A549 (cell line): Measurements from ENCODE around the gene CEP192. TPM values are rescaled to one million over a fixed set of nuclear protein-coding genes. Genes with fewer than 3 reads are reported as not detected.

Source experiments
- ATAC-seq, 2 experiments: fragments of 200-7000 bp in 1 of 2; fragments of >200 bp in 1 of 2; cut with Nextera tagmentation in 1 of 2; cut with Tn5 transposase in 1 of 2; 3 replicates each; pipeline versions ENCODE4 v1.8.0 to v1.9.1; 2018 to 2020; ENCODE audit warnings: mild to moderate bottlenecking in 1 of 2, moderate library complexity in 1 of 2
- CTCF ChIA-PET: fragments of 300-600 bp; sonication (Branson Sonifier 250); formaldehyde crosslinking; extraction: SDS; loops from one replicate; lab custom pipeline; 2021; ENCODE audit warnings: antibody characterized with exemption, inconsistent platforms; lab: Yijun Ruan, JAX
- POLR2A ChIA-PET: fragments of 350-600 bp; formaldehyde crosslinking; extraction: SDS; loops from one replicate; lab custom pipeline; 2021; ENCODE audit warnings: antibody characterized with exemption, inconsistent platforms; lab: Yijun Ruan, JAX
- DNase-seq, 2 experiments: peaks; one replicate each; pipeline versions ENCODE4 v3.0.0 to v3.0.0-alpha.2; 2011 to 2016; ENCODE audit warnings: low read depth in 1 of 2, low spot score in 1 of 2
- FAIRE-seq: peaks from 2 replicates; lab custom pipeline; 2011; peaks lifted over from hg19 to GRCh38; lab: Jason Lieb, UNC
- H3K27ac ChIP-seq, 2 experiments: fragments of >200 bp; sonication (Bioruptor Twin); formaldehyde crosslinking; 3 replicates each; pipeline ENCODE4 v1.5.1; 2016 to 2017
- H3K4me1 ChIP-seq: fragments of >200 bp; sonication (Bioruptor Twin); formaldehyde crosslinking; 3 replicates; pipeline ENCODE4 v1.6.1; 2016
- H3K4me2 ChIP-seq: fragments of >200 bp; sonication (Bioruptor Twin); formaldehyde crosslinking; 3 replicates; pipeline ENCODE4 v1.6.1; 2016
- H3K4me3 ChIP-seq: fragments of >200 bp; sonication (Bioruptor Twin); formaldehyde crosslinking; 3 replicates; pipeline ENCODE4 v1.5.1; 2016
- H3K9me3 ChIP-seq: fragments of >200 bp; sonication (Bioruptor Twin); formaldehyde crosslinking; 3 replicates; pipeline ENCODE4 v1.6.1; 2016
- CBX2 ChIP-seq: fragments of 200-600 bp; sonication (generic); IDR thresholded peaks from 2 replicates; pipeline ENCODE4 v1.6.1; 2016; ENCODE audit warnings: low read depth, mild to moderate bottlenecking, borderline replicate concordance
- CEBPB ChIP-seq, 2 experiments: fragments of >200 bp in 1 of 2; sonication (Bioruptor Twin) in 1 of 2; formaldehyde crosslinking in 1 of 2; IDR thresholded peaks; 2 replicates each; pipeline ENCODE4 v1.6.1; 2012 to 2016
- EHF ChIP-seq: fragments of 250-450 bp; sonication (Bioruptor Pico); IDR thresholded peaks from 2 replicates; pipeline ENCODE4 v1.5.0; 2020; ENCODE audit warnings: mild to moderate bottlenecking
- EHMT2 ChIP-seq: fragments of 200-600 bp; sonication (generic); IDR thresholded peaks from 2 replicates; pipeline ENCODE4 v1.6.1; 2016; ENCODE audit warnings: antibody characterized with exemption, low read depth, mild to moderate bottlenecking, moderate library complexity
- EP300 ChIP-seq, 2 experiments: fragments of >200 bp; sonication (Bioruptor Twin); formaldehyde crosslinking; IDR thresholded peaks; 2 replicates in 1 of 2; 3 replicates in 1 of 2; pipeline ENCODE4 v1.6.1; 2016 to 2017
- FOSB ChIP-seq: fragments of 250-450 bp; sonication (Bioruptor Pico); IDR thresholded peaks from 2 replicates; pipeline ENCODE4 v1.5.0; 2020; ENCODE audit warnings: mild to moderate bottlenecking, moderate library complexity
- HEYL ChIP-seq: fragments of 250-450 bp; sonication (Bioruptor Pico); IDR thresholded peaks from 2 replicates; pipeline ENCODE4 v1.8.0; 2021; ENCODE audit warnings: mild to moderate bottlenecking, moderate library complexity
- HOXA7 ChIP-seq: fragments of 250-450 bp; sonication (Bioruptor Pico); IDR thresholded peaks from 2 replicates; pipeline ENCODE4 v1.5.0; 2020; ENCODE audit warnings: mild to moderate bottlenecking, moderate library complexity
- KDM5A ChIP-seq: fragments of 200-600 bp; sonication (generic); IDR thresholded peaks from 2 replicates; pipeline ENCODE4 v1.6.1; 2016; ENCODE audit warnings: antibody characterized with exemption, mild to moderate bottlenecking
- MAFK ChIP-seq: fragments of 450-650 bp; IDR thresholded peaks from 2 replicates; pipeline ENCODE4 v1.6.1; 2014; ENCODE audit not compliant: partially characterized antibody
- MYC ChIP-seq: IDR thresholded peaks from 2 replicates; pipeline ENCODE4 v1.6.1; 2012; ENCODE audit warnings: mild to moderate bottlenecking, inconsistent platforms, low read length, improper control_type of control experiment, borderline replicate concordance
- NFE2L2 ChIP-seq: fragments of 150-350 bp; conservative IDR thresholded peaks from 2 replicates; pipeline ENCODE4 v1.6.1; 2014; ENCODE audit warnings: low read length
- NPAS2 ChIP-seq: fragments of 250-450 bp; sonication (Bioruptor Pico); IDR thresholded peaks from 2 replicates; pipeline ENCODE4 v1.8.0; 2022; ENCODE audit warnings: mild to moderate bottlenecking, moderate library complexity, borderline replicate concordance
- RNF2 ChIP-seq: fragments of 200-600 bp; sonication (generic); IDR thresholded peaks from 2 replicates; pipeline ENCODE4 v1.6.1; 2016; ENCODE audit warnings: low read depth, mild to moderate bottlenecking, antibody characterized with exemption, moderate library complexity, borderline replicate concordance
- TP53 ChIP-seq: fragments of 250-450 bp; sonication (Bioruptor Pico); IDR thresholded peaks from 2 replicates; pipeline ENCODE4 v1.5.0; 2021; ENCODE audit warnings: mild to moderate bottlenecking, moderate library complexity
- USF2 ChIP-seq: fragments of 450-650 bp; IDR thresholded peaks from 2 replicates; pipeline ENCODE4 v1.6.1; 2014; ENCODE audit warnings: antibody characterized with exemption
- ZC3H11A ChIP-seq: fragments of 450-650 bp; IDR thresholded peaks from 2 replicates; pipeline ENCODE4 v1.6.1; 2014; ENCODE audit warnings: antibody characterized with exemption, mild to moderate bottlenecking
- ZSCAN20 ChIP-seq: fragments of 250-450 bp; sonication (Bioruptor Pico); IDR thresholded peaks from 2 replicates; pipeline ENCODE4 v1.8.0; 2022; ENCODE audit warnings: mild to moderate bottlenecking, moderate library complexity
- WGBS: methylation state at CpG from one replicate; pipeline ENCODE4 v1.1.6; 2017; ENCODE audit errors: missing lambda C conversion rate; 5-methylcytosine and 5-hydroxymethylcytosine counted together
- polyA plus RNA-seq, 4 experiments: library from polyadenylated mRNA; depleted of rRNA in 3 of 4; stranded (reverse); fragments of >200 nt; fragmentation: RNase III in 1 of 4; extraction: RNeasy Plus Mini Kit Qiagen cat#74134 plus additional on column Dnase treatment in 1 of 4; gene quantifications; 2 replicates in 3 of 4; 3 replicates in 1 of 4; pipeline ENCODE4 v1.2.3, GENCODE V29; 2011 to 2017
- TF ChIP-seq, protein P1 (sequence below): fragments of >200 bp; sonication (Bioruptor Twin); formaldehyde crosslinking; IDR thresholded peaks from 3 replicates; pipeline ENCODE4 v1.6.1; 2016
- TF ChIP-seq, protein P2 (sequence below): IDR thresholded peaks from 2 replicates; pipeline ENCODE4 v1.6.1; 2012
- TF ChIP-seq, protein P3 (sequence below): fragments of 200-600 bp; sonication (generic); IDR thresholded peaks from 2 replicates; pipeline ENCODE4 v1.6.1; 2016; ENCODE audit warnings: antibody characterized with exemption, mild to moderate bottlenecking, moderate library complexity
- TF ChIP-seq, protein P4 (sequence below): fragments of 250-450 bp; sonication (Bioruptor Pico); IDR thresholded peaks from 2 replicates; pipeline ENCODE4 v1.5.0; 2021; ENCODE audit warnings: mild to moderate bottlenecking, moderate library complexity, borderline replicate concordance
- TF ChIP-seq, protein P5 (sequence below): fragments of >200 bp; sonication (Bioruptor Twin); formaldehyde crosslinking; IDR thresholded peaks from 3 replicates; pipeline ENCODE4 v1.5.1; 2016

The CEP192 gene
- polyA plus RNA-seq, 2 of the 4 experiments (the other 2 are of a cell fraction), result 8.9 to 21.1 TPM

GRCh38 chr18:12960853-12961397 is 30.2 kb upstream of the CEP192 start:
- Histone ChIP-seq H3K4me2 (no peak overlapping the region), H3K4me3 (no peak overlapping the region), H3K9me3 (no peaks in the 10 kb centered on the region), H3K27ac (no peak overlapping the region), H3K4me1 (no peaks in the 10 kb centered on the region)
- DNase-seq (no peak), ATAC-seq (no peak), FAIRE-seq (no peak)
- POLR2A ChIA-PET, result no interaction called here
- 72% methylated on average over 6 of the region's 6 CpGs for WGBS
- TF ChIP-seq EHMT2, result no peak
- no peak for TF ChIP-seq FOSB (CRISPR knock-in tag)
- TF ChIP-seq, protein P1, sequence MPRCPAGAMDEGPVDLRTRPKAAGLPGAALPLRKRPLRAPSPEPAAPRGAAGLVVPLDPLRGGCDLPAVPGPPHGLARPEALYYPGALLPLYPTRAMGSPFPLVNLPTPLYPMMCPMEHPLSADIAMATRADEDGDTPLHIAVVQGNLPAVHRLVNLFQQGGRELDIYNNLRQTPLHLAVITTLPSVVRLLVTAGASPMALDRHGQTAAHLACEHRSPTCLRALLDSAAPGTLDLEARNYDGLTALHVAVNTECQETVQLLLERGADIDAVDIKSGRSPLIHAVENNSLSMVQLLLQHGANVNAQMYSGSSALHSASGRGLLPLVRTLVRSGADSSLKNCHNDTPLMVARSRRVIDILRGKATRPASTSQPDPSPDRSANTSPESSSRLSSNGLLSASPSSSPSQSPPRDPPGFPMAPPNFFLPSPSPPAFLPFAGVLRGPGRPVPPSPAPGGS, result no peak
- TF ChIP-seq USF2, result no peak
- TF ChIP-seq MAFK, result no peak
- no peak for TF ChIP-seq NFE2L2
- TF ChIP-seq HOXA7 (CRISPR knock-in tag), result no peak
- TF ChIP-seq, protein P2, sequence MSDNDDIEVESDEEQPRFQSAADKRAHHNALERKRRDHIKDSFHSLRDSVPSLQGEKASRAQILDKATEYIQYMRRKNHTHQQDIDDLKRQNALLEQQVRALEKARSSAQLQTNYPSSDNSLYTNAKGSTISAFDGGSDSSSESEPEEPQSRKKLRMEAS, result no peak
- no peak for TF ChIP-seq NPAS2 (CRISPR knock-in tag)
- CTCF ChIA-PET, result no interaction called here

DNA sequence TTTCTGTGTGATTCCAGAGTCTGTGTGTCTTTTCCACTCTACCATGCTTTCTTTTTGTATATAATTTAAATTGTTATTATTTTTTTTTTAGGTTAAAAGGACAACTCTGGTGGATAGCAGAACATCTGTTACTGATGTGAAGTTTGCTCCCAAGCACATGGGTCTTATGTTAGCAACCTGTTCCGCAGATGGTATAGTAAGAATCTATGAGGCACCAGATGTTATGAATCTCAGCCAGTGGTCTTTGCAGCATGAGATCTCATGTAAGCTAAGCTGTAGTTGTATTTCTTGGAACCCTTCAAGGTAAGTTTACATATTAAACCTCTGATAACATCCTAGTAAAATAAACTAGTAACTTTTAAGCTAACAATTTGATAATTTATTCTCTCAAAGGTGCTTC is 28.1 kb upstream of the CEP192 start:
- WGBS, result 100% methylated on average over 1 of the region's 1 CpG
- Histone ChIP-seq H3K4me2 (no peak overlapping the region), H3K4me3 (no peak overlapping the region), H3K4me1 (no peaks in the 10 kb centered on the region), H3K27ac (no peak overlapping the region), H3K9me3 (no peaks in the 10 kb centered on the region)
- FAIRE-seq (no peak), ATAC-seq (no peak), DNase-seq (no peak)
- ChIA-PET CTCF (no interaction called here), POLR2A (no interaction called here)
- TF ChIP-seq MYC (no peak), ZC3H11A (no peak), EHF (CRISPR knock-in tag) (no peak), EP300 (IDR thresholded peaks at IDR 0.05) (no peak), RNF2 (no peak), CBX2 (no peak)
- TF ChIP-seq, protein P3, sequence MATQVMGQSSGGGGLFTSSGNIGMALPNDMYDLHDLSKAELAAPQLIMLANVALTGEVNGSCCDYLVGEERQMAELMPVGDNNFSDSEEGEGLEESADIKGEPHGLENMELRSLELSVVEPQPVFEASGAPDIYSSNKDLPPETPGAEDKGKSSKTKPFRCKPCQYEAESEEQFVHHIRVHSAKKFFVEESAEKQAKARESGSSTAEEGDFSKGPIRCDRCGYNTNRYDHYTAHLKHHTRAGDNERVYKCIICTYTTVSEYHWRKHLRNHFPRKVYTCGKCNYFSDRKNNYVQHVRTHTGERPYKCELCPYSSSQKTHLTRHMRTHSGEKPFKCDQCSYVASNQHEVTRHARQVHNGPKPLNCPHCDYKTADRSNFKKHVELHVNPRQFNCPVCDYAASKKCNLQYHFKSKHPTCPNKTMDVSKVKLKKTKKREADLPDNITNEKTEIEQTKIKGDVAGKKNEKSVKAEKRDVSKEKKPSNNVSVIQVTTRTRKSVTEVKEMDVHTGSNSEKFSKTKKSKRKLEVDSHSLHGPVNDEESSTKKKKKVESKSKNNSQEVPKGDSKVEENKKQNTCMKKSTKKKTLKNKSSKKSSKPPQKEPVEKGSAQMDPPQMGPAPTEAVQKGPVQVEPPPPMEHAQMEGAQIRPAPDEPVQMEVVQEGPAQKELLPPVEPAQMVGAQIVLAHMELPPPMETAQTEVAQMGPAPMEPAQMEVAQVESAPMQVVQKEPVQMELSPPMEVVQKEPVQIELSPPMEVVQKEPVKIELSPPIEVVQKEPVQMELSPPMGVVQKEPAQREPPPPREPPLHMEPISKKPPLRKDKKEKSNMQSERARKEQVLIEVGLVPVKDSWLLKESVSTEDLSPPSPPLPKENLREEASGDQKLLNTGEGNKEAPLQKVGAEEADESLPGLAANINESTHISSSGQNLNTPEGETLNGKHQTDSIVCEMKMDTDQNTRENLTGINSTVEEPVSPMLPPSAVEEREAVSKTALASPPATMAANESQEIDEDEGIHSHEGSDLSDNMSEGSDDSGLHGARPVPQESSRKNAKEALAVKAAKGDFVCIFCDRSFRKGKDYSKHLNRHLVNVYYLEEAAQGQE, result no peak

DNA sequence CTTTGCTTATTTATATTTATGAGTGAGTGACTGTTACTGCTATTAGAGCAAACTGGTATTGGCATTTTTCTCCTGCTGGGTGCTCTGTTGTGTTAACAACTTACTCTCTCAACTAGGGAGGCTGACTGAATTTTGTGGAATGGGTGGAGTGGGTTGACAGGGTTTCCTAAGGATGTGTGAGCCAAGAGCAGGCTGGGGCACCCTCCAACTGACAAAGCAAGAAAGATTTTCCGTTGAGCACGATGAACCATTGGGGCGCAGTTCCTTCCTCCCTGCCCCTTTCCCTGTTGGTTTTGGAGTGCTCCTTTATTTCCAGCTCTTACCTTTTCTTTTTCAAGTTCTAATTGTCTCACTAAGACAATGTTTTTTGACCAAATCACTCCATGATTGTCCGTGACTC is 23.0 kb upstream of the CEP192 start:
- Histone ChIP-seq H3K27ac (no peak overlapping the region), H3K9me3 (no peaks in the 10 kb centered on the region), H3K4me3 (no peak overlapping the region), H3K4me1 (no peaks in the 10 kb centered on the region), H3K4me2 (no peak overlapping the region)
- DNase-seq (no peak), ATAC-seq (no peak), FAIRE-seq (no peak)
- ChIA-PET POLR2A (no interaction called here), CTCF (no interaction called here)
- WGBS, result 87% methylated on average over 4 of the region's 4 CpGs
- TF ChIP-seq TP53 (CRISPR knock-in tag) (no peak), HEYL (CRISPR knock-in tag) (no peak), ZSCAN20 (CRISPR knock-in tag) (no peak), CEBPB (IDR thresholded peaks at IDR 0.05) (no peak), KDM5A (no peak)
- TF ChIP-seq, protein P4, sequence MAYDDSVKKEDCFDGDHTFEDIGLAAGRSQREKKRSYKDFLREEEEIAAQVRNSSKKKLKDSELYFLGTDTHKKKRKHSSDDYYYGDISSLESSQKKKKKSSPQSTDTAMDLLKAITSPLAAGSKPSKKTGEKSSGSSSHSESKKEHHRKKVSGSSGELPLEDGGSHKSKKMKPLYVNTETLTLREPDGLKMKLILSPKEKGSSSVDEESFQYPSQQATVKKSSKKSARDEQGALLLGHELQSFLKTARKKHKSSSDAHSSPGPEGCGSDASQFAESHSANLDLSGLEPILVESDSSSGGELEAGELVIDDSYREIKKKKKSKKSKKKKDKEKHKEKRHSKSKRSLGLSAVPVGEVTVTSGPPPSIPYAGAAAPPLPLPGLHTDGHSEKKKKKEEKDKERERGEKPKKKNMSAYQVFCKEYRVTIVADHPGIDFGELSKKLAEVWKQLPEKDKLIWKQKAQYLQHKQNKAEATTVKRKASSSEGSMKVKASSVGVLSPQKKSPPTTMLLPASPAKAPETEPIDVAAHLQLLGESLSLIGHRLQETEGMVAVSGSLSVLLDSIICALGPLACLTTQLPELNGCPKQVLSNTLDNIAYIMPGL, result no peak
- TF ChIP-seq, protein P5, sequence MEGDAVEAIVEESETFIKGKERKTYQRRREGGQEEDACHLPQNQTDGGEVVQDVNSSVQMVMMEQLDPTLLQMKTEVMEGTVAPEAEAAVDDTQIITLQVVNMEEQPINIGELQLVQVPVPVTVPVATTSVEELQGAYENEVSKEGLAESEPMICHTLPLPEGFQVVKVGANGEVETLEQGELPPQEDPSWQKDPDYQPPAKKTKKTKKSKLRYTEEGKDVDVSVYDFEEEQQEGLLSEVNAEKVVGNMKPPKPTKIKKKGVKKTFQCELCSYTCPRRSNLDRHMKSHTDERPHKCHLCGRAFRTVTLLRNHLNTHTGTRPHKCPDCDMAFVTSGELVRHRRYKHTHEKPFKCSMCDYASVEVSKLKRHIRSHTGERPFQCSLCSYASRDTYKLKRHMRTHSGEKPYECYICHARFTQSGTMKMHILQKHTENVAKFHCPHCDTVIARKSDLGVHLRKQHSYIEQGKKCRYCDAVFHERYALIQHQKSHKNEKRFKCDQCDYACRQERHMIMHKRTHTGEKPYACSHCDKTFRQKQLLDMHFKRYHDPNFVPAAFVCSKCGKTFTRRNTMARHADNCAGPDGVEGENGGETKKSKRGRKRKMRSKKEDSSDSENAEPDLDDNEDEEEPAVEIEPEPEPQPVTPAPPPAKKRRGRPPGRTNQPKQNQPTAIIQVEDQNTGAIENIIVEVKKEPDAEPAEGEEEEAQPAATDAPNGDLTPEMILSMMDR, result no peak
- TF ChIP-seq, protein P1, result no peak
